ENCODE data around the gene CASP10.

CASP10 gene

GRCh38 chr2:201203916-201204654 lies 21.1 kb downstream of the CASP10 start:
- Histone ChIP-seq H3K4me1 (peaks cover 28 to 60% (median 37%) of the 10 kb centered on the region in 10 experiments), H3K36me3 (peaks cover 6 to 40% (median 25%) of the 10 kb centered on the region in 11 experiments; a peak in 19 of 22 replicates), H3K4me3 (no peak overlapping the region), H3K4me2 (peak overlapping the region in 7 of 11 experiments; percentile 14 to 54 (median 28); a peak in 7 of 22 replicates), H3K27ac (no peak overlapping the region; a peak in 1 of 22 replicates), H3K9ac (no peak overlapping the region), H3K27me3 (no peaks in the 10 kb centered on the region), H4K20me1 (no peaks in the 10 kb centered on the region), H3K9me3 (replicated peaks in 1 of 11) (no peaks in the 10 kb centered on the region)
- no peak for TF ChIP-seq Cebpa-rat (IDR thresholded peaks at IDR 0.05)

GRCh38 chr2:201204655-201205514 lies 21.9 kb downstream of the CASP10 start:
- H3K27me3 ChIP-seq: no peaks in the 10 kb centered on the region
- H3K9me3 ChIP-seq (replicated peaks in 1 of 11): no peaks in the 10 kb centered on the region
- H3K4me1 ChIP-seq: peaks cover 28 to 60% (median 42%) of the 10 kb centered on the region in 10 experiments
- no peak for TF ChIP-seq Cebpa-rat (IDR thresholded peaks at IDR 0.05)
- H4K20me1 ChIP-seq: no peaks in the 10 kb centered on the region
- H3K9ac ChIP-seq: no peak overlapping the region
- no peak overlapping the region; a peak in 1 of 22 replicates for H3K27ac ChIP-seq
- no peak overlapping the region for H3K4me3 ChIP-seq
- H3K36me3 ChIP-seq: peaks cover 8 to 37% (median 23%) of the 10 kb centered on the region in 11 experiments; a peak in 20 of 22 replicates
- H3K4me2 ChIP-seq: peak overlapping the region; percentile 8 to 54 (median 28); a peak in 20 of 22 replicates

DNA sequence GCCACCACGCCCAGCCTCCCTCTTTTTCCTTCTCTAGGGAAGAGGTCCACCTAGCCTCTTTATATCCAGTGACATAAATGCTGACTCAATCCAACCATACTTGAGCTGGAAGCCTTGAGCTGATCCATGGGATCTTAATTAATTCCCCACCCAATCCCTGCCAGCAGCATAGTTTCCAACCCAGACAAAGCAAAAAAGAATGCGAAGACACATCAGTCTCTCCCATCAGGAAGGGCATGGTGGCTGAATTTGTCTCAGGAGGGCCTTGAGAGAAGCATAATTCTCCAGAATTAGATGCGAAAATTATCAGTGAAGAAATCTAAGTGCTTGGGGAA lies 22.5 kb downstream of the CASP10 start:
- Histone ChIP-seq H3K27me3 (no peaks in the 10 kb centered on the region), H3K4me2 (peak overlapping the region; percentile 8 to 54 (median 28); a peak in 17 of 22 replicates), H3K4me1 (peaks cover 28 to 63% (median 44%) of the 10 kb centered on the region in 10 experiments), H3K4me3 (no peak overlapping the region), H3K9ac (no peak overlapping the region), H3K27ac (no peak overlapping the region; a peak in 1 of 22 replicates), H4K20me1 (no peaks in the 10 kb centered on the region), H3K9me3 (replicated peaks in 1 of 11) (no peaks in the 10 kb centered on the region), H3K36me3 (peaks cover 7 to 37% (median 22%) of the 10 kb centered on the region in 11 experiments; a peak in 20 of 22 replicates)
- TF ChIP-seq Cebpa-rat (IDR thresholded peaks at IDR 0.05): no peak

DNA sequence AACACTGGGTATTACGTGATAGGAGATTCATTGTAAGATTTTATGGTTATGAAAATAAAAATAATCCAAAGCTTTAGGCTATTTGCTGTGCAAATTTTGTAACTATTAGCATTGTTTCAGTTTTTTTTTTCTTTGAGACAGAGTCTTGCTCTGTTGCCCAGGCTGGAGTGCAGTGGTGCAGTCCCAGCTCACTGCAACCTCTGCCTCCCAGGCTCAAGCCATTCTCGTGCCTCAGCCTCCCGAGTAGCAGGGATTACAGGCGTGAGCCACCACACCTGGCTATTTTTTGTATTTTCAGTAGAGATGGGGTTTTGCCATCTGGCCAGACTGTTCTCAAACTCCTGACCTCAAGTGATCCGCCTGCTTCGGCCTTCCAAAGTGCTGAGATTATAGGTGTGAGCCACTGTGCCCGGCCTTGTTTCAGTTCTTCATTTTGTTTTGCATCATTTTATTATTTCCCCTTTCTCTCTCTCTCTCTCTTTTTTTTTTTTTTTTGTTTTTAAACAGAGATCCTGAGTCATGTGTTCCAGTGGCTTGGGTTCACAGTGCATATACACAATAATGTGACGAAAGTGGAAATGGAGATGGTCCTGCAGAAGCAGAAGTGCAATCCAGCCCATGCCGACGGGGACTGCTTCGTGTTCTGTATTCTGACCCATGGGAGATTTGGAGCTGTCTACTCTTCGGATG lies 25.8 kb downstream of the CASP10 start:
- peak overlapping the region in 8 of 11 experiments; percentile 9 to 69 (median 57); a peak in 10 of 22 replicates for H3K9ac ChIP-seq

GRCh38 chr2:201215963-201216362 lies 33.0 kb downstream of the CASP10 start:
- Histone ChIP-seq H3K9ac (no peak overlapping the region), H3K4me3 (no peak overlapping the region), H4K20me1 (no peaks in the 10 kb centered on the region), H3K27me3 (no peaks in the 10 kb centered on the region), H3K9me3 (replicated peaks in 1 of 11) (no peaks in the 10 kb centered on the region), H3K4me2 (no peak overlapping the region), H3K36me3 (peaks cover 19 to 41% (median 33%) of the 10 kb centered on the region in 11 experiments; a peak in 21 of 22 replicates), H3K4me1 (peaks cover 7 to 31% (median 21%) of the 10 kb centered on the region in 10 experiments; a peak in 19 of 20 replicates), H3K27ac (no peak overlapping the region)
- no peak for TF ChIP-seq Cebpa-rat (IDR thresholded peaks at IDR 0.05)

More for the DNA sequence above, 25.8 kb downstream of the CASP10 start:
- H4K20me1 ChIP-seq: no peaks in the 10 kb centered on the region
- peak overlapping the region in 9 of 11 experiments; percentile 5 to 94 (median 64); a peak in 15 of 22 replicates for H3K4me2 ChIP-seq
- TF ChIP-seq Cebpa-rat (IDR thresholded peaks at IDR 0.05): peak in 3 of 11 experiments; percentile 19 to 36 (median 35); a peak in 1 of 22 replicates
- H3K27me3 ChIP-seq: no peaks in the 10 kb centered on the region
- H3K4me1 ChIP-seq: peaks cover 25 to 55% (median 42%) of the 10 kb centered on the region in 10 experiments
- peak overlapping the region in 10 of 11 experiments; percentile 8 to 84 (median 70); a peak in 18 of 22 replicates for H3K27ac ChIP-seq
- peaks cover 0 to 26% (median 13%) of the 10 kb centered on the region in 11 experiments; a peak in 12 of 22 replicates for H3K36me3 ChIP-seq
- H3K4me3 ChIP-seq: 0 out of 20 replicates have a peak overlapping the region, but pooled peaks of 1 of the 10 experiments have one; percentile 14
- no peaks in the 10 kb centered on the region for H3K9me3 ChIP-seq (replicated peaks in 1 of 11)

DNA sequence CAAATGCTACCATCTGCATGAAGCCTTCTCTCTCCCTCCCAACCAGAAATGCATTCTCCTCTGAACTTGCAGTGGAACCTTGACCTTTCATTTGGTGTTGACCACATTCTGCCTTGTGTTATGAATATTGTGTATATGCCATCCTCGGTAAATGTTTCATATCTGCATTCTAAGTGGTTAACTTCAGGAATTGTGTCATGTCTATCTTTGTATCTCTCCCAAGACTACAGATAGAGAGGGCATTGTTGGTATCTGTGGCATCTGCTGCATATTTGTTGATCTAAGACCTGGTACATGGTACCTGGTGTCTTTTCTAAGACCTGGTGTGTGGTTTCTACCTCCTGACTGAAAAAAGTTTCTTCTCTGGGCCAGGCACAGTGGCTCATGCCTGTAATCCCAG lies 34.0 kb downstream of the CASP10 start:
- peaks cover 19 to 41% (median 33%) of the 10 kb centered on the region in 11 experiments; a peak in 21 of 22 replicates for H3K36me3 ChIP-seq
- no peaks in the 10 kb centered on the region for H3K27me3 ChIP-seq
- TF ChIP-seq Cebpa-rat (IDR thresholded peaks at IDR 0.05): no peak
- no peaks in the 10 kb centered on the region for H4K20me1 ChIP-seq
- H3K4me1 ChIP-seq: peaks cover 7 to 33% (median 22%) of the 10 kb centered on the region in 10 experiments; a peak in 19 of 20 replicates
- H3K4me3 ChIP-seq: no peak overlapping the region
- no peak overlapping the region for H3K27ac ChIP-seq
- no peak overlapping the region for H3K4me2 ChIP-seq
- no peak overlapping the region for H3K9ac ChIP-seq
- no peaks in the 10 kb centered on the region for H3K9me3 ChIP-seq (replicated peaks in 1 of 11)

- Histone ChIP-seq H3K4me2 (peak overlapping the region in 3 of 11 experiments; percentile 71 to 84 (median 73); a peak in 6 of 22 replicates), H3K9ac (no peak overlapping the region), H3K27ac (no peak overlapping the region; a peak in 1 of 22 replicates), H4K20me1 (no peaks in the 10 kb centered on the region), H3K4me1 (peaks cover 7 to 34% (median 20%) of the 10 kb centered on the region in 10 experiments; a peak in 19 of 20 replicates), H3K4me3 (no peak overlapping the region), H3K36me3 (peaks cover 19 to 41% (median 33%) of the 10 kb centered on the region in 11 experiments; a peak in 21 of 22 replicates), H3K9me3 (replicated peaks in 1 of 11) (no peaks in the 10 kb centered on the region), H3K27me3 (no peaks in the 10 kb centered on the region)
- TF ChIP-seq Cebpa-rat (IDR thresholded peaks at IDR 0.05): no peak
Observed at GRCh38 chr2:201218780-201219179, 35.8 kb downstream of the CASP10 start.

Measured in BLaER1 treated with 17β-estradiol and CSF1 and Interleukin-3, amounts not matched to agents 10 nM and 100 nM (cell line).